Stimulated activated CD4-positive, alpha-beta T cell treated with anti-CD3 and anti-CD28 coated beads, Interleukin-2, amount 100 ng/mL, for 48 hours (primary cell): Measurements from ENCODE around the gene LRRC61.
"Not testable (repeated sequence)": the region's sequence is repeated elsewhere in the genome, so short reads cannot be mapped to it uniquely, and the experiment has no call there.

Source experiments
- DNase-seq, 2 donors: peaks; one replicate each; pipeline ENCODE4 v3.0.0-alpha.2; 2020

The LRRC61 gene, protein sequence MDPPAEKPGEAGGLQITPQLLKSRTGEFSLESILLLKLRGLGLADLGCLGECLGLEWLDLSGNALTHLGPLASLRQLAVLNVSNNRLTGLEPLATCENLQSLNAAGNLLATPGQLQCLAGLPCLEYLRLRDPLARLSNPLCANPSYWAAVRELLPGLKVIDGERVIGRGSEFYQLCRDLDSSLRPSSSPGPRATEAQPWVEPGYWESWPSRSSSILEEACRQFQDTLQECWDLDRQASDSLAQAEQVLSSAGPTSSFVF

GRCh38 chr7:150322833-150323681 lies at the start of gene LRRC61, which contains the start of gene ACTR3C:
TSS of gene LRRC61 (plus strand) at chr7:150323355. CDS start at chr7:150336862, 13,507 bp downstream.
TSS of gene ACTR3C (minus strand) at chr7:150323545. CDS start at chr7:150295296, 28,249 bp downstream.
- DNase-seq = peak; percentile 52 to 59

GRCh38 chr7:150276132-150276695 lies 46.9 kb upstream of the LRRC61 start:
- peak; percentile 16 to 24 for DNase-seq

GRCh38 chr7:150278383-150278782 lies 44.8 kb upstream of the LRRC61 start:
- DNase-seq = not testable (repeated sequence)

GRCh38 chr7:150281681-150282403 lies 41.3 kb upstream of the LRRC61 start:
- DNase-seq = not testable (repeated sequence)

GRCh38 chr7:150283111-150283510 lies 40.0 kb upstream of the LRRC61 start:
- not testable (repeated sequence) for DNase-seq

DNA sequence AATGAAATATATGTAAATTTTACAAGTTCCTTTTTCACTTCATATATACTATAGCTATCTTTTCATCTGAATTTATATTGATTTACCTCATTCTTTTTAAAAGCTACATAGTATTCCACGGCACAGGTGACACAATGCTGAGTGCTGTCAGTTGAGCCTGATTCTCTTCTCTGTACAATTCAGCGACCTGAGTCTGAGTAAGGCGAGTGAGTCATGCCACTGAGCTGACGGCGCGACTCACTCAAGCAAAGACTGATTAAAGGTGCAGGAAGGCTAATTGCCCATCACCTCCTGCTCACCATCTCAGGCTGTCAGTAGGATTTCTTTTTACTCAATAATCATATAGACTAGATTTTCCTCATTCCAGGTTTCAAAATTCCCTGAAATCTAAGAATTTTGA lies 39.5 kb upstream of the LRRC61 start:
- DNase-seq = not testable (repeated sequence)

DNA sequence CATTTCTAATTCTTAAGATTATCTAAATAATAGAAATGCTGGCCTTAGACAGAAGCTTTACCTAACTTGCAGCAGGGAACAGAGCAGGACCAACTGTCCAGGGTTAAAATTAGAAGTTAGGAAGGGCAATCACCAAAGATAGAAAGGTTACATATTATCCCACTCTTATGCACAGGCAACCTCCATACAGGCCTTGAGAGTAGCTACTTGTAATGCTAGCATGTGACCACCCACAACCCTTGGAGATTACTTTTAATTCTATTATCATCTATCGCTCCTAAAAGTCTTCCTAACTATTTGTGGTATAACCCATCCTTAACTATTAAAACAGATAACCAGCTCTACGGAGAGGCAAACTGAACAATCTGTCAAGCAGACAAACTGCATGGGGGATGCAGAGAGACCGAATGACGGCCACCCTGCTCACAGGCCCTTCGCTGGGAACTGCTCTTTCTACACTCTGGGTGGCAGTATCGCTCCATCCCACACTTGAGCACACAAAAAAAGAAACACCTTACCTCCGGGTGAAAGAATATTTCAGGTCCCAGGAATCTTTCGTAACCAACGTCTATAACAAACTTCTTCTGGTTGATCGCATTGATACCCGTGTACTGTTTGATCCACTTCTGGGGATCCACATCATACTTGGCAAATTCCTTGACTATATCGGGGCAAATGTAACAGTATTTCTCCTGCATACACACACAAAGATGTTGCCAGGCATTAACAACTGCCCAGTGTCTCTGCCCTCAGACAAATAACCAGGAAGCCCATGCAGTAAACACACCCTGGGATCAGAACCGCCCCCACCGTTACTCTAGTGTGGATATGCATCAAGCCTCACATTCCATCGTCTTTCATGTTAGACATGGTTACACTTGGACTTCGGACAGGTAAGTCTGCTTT lies 37.1 kb upstream of the LRRC61 start:
- not testable (repeated sequence) for DNase-seq

- not testable (repeated sequence) for DNase-seq
Measured at GRCh38 chr7:150287815-150288214, 35.3 kb upstream of the LRRC61 start.

DNA sequence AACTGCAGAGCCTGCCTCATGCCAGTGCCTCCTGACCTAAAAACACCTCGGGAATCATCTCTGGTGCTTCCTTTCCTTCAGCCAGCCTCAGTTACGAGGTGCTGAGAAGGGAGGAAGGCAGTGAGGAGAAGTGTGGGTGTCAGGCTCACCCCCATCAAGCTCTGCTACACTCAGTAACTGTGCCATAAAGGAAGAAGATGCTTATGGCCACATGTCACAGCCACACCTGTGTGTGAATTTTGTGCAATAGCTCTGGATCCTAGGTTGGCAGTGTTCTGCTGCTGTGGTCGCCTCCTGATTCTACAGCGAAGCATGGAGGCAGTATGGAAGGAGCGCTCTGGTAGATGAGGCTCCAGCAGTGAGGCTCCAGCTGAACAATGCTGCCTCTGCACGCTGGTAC lies 34.3 kb upstream of the LRRC61 start:
- not testable (repeated sequence) for DNase-seq

- DNase-seq = not testable (repeated sequence)
Measured at GRCh38 chr7:150290317-150290716, 32.8 kb upstream of the LRRC61 start.

DNA sequence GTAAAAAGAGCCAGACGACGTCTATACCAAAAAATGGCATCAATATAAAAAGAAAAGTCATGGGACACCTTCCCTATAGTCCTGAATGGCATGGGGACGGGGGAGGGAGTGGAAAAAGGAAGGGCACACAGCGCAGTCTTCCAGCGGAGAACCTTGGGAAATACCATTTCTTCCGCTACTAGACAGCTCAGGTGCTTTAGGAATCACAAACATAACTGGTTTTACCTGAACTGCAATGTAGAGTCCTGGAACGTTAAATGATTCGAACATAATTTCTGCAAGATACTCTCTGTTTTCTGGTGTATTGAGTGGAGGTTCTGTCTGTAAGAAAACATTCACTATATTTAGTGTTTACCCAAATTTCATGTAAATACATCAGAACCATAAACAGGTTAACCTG lies 28.1 kb upstream of the LRRC61 start:
- not testable (repeated sequence) for DNase-seq

DNA sequence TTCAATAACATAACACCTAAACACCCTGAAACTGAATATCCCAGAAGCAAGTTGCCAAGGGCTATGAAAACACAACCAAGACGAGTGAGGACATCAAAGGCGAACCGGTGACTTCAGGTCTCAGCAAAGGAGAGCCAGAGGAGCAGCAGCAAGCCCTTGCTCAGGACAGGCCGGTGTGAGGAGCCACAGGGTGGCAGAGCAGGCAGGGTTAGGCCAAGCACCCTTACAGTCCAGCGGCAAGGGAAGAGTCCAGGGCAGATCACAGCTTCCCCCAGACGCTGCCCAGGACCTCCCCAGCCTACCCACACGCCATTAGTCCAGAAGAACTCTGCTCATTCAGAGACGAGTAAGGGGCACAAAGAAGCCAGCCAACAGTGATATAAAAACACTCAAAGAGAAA lies 27.5 kb upstream of the LRRC61 start:
- DNase-seq = not testable (repeated sequence)

- DNase-seq = not testable (repeated sequence)
Measured at GRCh38 chr7:150296802-150297201, 26.4 kb upstream of the LRRC61 start.

GRCh38 chr7:150297978-150298377 lies 25.2 kb upstream of the LRRC61 start:
- not testable (repeated sequence) for DNase-seq

- not testable (repeated sequence) for DNase-seq
Measured at GRCh38 chr7:150302908-150303310, 20.2 kb upstream of the LRRC61 start.

- not testable (repeated sequence) for DNase-seq
Measured at GRCh38 chr7:150304499-150305258, 18.5 kb upstream of the LRRC61 start.

DNA sequence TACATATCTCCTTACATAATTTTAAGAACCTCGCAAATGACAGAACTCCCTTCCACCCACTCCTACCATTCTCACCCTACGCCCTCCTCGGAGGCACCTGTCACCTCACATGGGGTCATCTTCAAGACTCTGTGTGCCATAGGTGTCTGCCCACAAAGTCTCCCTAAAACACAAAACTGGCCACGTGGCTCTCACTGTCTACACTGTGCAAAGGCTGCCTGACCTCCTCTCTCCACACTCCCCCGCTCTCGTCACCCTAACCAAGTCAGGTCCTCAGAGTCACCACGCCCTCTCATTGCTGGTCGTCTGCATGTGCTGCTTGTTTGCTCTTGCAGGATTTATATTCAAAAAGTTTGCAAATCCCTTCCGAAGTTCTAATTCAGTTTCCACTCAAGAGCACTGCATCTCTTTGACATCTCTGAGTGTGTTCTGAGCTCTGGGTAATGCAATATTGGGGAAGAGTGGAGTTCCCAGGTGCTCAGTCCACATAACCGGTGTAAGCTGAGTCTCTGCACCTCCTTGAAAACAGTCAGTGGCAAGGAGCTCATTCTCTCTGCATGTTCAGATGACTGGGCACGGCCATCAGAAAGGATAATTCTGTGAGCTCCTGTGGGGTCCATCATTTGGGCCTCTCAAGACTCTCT lies 17.8 kb upstream of the LRRC61 start:
- DNase-seq = not testable (repeated sequence)

GRCh38 chr7:150305903-150306284 lies 17.3 kb upstream of the LRRC61 start:
- not testable (repeated sequence) for DNase-seq

DNA sequence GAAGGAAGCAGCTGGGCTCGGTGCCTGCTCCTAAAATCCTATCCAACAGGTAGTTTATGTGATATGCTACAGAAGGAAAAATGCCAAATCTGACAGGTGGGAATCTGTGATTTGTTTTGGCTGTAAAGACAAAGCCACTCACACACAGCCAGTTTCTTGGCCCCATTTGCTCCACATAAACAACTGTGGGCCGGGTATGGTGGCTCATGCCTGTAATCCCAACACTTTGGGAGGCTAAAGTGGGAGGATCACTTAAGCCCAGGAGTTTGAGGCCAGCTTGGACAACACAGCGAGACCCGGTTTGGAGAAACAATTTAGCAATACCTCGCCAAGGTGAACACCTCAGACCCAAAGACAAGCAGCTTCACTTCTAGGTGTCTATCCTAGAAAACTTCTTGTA lies 16.8 kb upstream of the LRRC61 start:
- DNase-seq = not testable (repeated sequence)

DNA sequence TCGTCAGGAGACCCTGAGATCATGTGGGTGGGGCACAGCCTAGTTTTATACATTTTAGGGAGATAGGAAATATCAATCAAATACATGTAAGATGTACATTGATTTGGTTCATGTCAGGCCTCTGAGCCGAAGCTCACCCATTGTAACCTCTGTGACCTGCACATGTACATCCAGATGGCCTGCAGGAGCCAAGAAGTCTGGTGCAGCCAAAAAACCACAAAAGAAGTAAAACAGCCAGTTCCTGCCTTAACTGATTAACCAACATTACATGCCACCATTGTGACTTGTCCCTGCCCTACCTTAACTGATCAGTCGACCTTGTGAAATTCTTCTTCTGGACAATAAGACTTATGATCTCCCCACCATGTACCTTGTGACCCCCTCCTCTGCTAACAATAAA lies 16.0 kb upstream of the LRRC61 start:
- no peak for DNase-seq
